NCI-H345 (cell line): ENCODE data around the gene HOXA5.
A peak's percentile ranks its signal among the peaks of the same experiment; 100 is the strongest.

Experiments
- DNase-seq: peaks from one replicate; lab custom pipeline; 2025; lab: John Stamatoyannopoulos, UW

The HOXA5 gene

DNA sequence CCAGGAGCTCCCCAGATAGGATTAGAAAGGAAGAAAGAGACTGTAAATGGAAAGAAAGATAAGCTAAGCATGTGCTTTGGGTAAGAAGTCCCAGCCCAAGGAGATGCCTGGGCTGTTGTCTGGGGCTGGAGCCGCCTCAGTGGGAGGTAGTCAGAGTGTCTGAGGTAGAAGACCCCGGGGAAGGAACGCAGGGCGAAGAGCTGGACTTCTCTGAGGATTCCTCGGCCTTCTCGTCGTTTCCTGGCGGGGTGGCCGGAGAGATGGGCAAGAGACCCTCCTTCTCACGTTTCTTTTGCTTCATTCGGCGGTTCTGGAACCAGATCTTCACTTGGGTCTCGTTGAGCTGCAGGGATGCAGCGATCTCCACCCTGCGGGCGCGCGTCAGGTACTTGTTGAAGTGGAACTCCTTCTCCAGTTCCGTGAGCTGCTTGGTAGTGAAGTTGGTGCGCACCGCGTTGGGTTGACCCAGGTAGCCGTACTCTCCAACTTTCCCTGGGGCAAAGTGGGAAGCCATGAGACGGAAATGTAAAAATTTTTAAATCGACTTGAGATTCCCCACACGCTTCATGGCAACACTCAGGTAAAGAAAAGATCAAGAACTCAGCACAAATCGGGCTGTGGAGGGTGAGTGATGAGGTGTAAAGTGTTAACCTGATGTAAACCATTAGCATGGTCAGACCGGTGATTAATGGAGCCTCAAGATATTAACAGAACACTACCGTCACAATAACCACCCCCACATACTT is 49.0 kb downstream of the HOXA5 start:
- no peak for DNase-seq

DNA sequence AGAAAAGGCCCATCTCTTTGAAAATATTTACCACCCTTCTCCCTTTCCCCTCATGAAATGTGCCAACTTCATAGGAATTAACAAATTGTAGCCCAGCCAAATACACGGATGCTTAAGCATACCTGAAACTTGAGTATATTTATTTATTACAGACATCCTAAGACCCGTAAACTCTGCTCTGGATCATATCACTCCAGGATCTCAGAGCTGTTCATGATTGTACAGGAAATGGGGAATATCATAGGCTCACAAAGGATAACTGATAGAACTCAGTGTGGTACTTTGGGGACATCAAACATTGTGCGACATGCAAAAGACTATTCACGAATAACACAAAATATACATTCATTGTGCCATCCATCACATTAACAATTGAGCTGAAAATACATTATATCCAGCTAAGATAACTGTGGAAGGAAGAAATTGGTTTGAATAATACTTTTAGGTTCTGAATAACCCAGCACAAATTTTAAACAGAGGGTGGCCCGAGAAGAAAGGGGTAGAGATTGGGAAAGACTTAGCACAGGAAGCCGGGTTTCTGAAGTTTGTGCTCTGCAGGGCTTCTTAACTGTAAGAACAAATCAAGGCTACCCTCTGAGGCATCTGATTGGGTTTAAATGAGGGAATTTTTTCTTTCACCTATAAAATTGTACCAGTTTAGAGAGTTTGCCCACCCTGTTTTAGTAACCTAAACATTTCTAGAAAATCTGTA is 50.1 kb downstream of the HOXA5 start:
- no peak for DNase-seq

DNA sequence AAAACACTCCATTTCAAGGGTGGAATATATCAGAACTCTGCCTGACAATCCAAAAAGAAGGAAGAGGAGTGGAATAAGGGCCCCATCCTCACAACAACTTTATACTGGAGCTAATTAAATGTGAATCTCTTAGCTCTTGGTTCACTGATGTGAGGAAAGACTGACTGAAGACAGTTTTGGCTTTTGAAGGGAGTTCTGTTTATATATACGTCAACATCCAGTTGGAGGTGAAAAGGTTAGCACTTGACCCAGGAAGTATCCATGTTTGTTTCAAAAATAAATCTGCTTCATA is 50.7 kb downstream of the HOXA5 start:
- DNase-seq, result no peak

DNA sequence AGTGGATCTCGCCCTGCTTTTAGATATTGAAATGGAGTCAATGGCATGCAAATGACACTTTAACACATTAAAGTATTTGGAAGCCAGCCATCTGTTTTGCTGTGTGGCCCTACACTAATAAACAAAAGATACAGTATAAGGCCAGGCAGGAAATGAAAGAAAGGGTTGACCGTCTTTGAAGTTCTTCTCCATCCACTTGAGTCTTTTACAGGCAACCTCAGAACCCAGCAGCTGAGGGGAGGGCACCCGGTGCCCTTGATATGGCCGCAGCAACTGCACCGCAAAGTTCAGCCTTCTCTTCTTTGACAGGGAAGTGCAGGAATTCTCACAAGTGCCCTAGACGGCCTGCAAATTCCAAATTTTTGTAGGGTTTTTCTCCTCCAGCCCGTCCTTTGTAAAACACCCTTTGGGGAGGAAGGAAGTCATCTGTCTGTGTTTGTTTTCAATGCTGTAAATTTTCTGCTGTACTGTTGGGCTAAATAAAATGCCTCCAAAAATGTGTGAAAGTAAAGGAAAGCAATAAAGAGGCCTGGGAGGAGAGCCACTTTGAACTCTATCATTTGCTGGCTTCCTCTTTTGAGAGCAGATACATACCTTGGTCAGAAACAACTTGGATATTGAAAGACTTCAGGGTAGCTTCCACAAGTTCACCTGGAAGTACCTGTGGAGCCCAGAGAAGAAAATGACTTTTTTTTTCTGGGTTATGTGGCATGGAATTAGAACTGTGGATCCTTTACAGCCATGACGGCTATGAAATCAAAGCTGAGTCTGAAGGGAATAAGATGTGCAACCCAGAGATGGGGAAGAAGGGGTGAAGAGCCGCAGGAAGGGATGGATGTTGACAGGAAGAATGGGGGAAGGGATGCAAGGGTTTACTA is 51.3 kb downstream of the HOXA5 start:
- no peak for DNase-seq

DNA sequence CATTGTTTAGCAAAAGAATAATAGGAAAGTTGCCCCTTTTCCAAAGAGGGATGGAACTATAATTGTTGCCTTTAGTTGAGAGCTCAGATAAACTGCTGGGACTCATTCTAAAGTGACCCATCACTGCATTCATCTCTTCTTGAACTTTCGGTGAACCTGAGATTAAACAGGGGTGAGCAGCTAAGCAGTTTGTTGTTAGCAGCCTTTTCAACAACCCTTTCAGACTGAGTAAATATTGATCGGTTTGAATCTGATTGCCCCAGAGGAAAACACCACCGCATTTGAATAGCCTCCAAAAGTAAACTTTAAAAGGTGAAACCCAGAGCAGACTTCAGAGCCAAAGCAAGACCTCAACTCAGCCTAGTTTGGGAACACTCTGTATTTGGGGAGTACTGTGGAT is 52.4 kb downstream of the HOXA5 start:
- peak; percentile 37 for DNase-seq
